NCI-H446 treated with DMSO at 0.1 percent for 48 hours (cell line): ENCODE data around the gene SLC8A2.

Experiments used
- DNase-seq: peaks from one replicate; lab custom pipeline; 2025; lab: John Stamatoyannopoulos, UW

SLC8A2 gene

GRCh38 chr19:47503826-47504150 is 32.1 kb upstream of the SLC8A2 start:
- DNase-seq, result no peak

GRCh38 chr19:47503130-47503825 is 31.6 kb upstream of the SLC8A2 start:
- DNase-seq, result no peak

- DNase-seq, result no peak
Measured at GRCh38 chr19:47499863-47500830, 28.5 kb upstream of the SLC8A2 start.

DNA sequence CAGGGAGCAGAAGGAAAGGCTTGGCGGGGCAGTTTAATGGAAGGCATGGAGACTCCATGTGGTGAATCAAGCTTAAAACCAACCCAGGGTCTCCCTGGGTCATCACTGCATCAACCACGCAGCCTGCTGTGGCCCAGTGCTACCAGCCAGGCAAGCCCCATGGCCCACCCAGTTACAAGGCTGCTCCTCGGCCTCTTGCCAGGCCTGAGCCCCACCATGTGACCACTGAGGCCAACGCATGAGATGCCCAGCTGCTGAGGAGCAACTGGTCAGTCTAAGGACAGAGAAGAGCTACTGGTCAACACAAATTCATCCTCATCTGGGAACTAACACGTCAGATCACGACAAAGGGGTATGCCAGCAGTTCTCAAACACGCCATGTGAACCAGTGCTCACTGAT is 27.7 kb upstream of the SLC8A2 start:
- DNase-seq, result no peak

DNA sequence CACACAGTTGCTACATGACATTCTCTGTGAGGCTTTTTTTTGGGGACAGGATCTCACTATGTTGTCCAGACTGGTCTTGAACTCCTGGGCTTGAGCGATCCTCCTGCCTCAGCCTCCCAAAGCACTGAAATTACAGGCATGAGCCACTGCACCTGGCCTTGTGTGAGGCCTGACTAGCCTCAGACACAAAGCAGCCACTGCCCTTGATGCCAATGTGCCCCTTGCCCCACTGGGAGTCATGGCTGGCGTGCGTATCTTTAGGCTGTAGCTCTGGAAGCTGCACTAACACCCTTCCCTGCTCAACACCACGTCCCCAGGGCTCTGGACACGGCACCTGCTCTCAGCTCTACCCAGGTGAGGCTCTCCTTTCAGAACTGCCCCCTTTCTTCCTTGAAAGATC is 26.9 kb upstream of the SLC8A2 start:
- no peak for DNase-seq

DNA sequence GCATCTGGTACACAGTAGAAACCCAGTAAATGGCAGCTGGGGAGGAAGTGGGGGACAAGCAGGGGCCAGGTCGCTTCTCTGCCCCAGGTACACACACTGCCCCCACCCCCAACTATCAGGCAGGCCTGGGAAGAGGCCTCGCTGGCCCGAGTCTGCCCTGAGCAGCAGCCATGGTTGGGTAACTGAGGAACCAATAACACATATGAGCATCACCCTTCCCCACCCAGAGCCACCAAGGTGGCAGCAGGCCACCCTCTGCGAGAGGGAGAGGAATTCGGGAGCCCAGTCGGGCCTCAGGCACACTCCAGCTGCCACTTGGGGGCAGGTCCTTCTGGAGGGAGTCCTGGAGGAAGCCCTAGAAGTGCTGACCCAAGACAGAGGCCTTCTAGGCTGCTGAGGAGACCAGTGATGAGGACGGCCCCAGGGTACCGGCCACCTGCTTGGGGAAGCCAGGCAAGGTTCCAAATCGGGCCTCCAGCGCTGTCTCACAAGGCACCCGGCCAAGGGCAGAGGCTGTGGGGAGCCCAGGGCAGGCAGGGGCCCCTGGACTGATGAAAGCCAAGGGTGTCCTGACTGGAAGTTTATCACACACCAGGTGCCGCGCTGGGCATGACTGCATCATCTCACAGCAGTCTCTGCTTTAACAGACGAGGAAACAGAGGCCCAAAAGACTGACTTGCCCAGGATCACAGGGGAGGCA is 26.3 kb upstream of the SLC8A2 start:
- DNase-seq, result no peak

- no peak for DNase-seq
Measured at GRCh38 chr19:47497050-47497766, 25.5 kb upstream of the SLC8A2 start.

DNA sequence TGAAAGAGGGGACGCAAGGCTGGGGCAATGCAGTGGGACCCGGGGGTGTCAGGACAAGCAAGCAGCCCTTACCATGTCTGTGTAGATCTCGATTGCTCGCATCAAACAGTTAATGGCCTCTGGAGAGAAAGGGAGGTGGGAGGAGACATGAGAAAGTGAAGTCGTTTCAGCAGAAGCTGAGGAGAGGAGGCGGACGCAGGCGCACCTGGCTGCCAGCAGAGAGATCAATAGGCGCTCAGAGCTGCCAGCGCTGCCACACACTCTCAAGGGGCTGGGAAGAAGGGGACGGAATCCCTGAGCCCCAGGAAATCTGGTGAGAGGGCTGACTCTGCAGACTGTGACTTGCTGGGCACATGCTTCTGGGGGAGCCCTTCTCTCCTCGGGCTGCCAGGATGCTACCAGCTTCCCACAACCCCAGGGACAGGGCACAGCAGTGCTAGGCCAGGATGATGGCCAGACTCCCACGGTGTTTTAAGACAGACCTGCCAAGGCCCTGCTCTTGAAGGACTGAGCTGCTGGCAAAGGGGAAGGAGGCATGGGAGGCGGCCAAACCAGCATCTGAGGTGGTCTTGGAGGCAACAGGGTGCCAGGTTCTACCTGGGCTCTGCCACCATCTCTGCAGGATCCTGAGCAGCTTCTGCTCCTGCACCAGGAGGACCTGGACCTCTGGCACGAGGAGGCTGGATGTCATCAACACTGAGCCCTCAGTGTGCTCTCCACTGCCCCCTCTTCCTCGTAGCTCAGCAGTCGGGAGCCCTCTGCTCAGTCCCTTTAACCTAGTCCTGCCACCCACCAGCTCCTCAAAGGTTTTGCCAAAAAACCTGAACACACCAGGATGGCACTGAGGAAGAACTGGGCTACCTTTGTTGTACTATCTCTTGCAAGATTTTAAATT is 24.0 kb upstream of the SLC8A2 start:
- peak; percentile 59 for DNase-seq

- peak; percentile 86 for DNase-seq
Measured at GRCh38 chr19:47494729-47495128, 23.0 kb upstream of the SLC8A2 start.

DNA sequence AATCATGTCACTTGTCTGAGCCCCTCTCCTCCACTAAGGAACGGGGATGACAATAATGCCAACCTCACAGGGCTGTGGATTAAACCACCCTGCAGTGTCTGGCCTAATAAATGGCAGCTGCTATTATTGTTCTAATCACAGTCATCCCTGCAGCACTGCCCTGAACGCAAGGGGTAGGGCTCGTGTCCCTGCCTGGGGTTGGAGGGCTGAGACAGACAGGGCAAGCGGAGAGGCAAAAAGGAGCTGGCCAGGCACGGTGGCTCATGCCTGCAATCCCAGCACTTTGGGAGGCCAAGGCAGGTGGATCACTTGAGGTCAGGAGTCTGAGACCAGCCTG is 22.5 kb upstream of the SLC8A2 start:
- DNase-seq, result no peak

- DNase-seq, result no peak
Measured at GRCh38 chr19:47493378-47494210, 21.9 kb upstream of the SLC8A2 start.

DNA sequence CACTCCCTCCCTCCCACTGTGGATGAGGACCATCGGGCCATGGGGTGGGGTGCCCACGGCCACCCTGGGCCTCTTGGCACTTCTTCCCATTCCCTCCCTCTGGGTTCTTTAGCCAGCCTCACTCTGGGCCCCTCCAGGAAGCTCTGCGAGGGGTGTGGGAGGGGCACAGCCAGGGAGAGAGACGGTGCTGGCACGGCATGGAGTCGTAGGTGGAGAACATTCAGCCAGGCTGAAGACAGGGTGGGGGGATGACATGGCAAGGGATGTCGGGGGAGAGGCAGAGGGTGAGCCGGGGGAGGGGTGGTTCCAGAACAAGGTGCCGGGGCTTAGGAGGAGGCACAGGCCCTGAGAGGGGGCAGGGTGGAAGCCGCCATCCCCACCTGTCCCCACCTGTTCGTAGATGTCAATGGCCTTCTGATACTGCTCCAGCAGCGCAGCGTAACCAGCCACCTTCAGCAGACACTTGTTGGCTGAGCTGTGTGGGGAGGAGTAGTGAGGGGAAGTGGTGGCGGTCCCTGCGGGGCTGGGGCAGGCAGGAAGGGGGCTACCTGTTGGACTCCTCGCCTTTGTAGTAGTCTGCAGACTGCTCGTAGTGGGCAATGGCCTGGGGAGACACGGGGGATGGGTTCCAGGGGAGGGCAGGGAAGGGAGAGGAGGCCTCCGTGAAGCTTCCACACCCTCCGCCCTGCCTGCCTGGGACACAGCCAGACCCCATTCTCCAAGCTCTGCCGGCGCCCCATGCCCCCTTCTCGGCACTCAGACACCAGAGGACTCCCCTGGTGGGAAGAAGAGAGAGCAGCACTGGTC is 21.1 kb upstream of the SLC8A2 start:
- no peak for DNase-seq

- DNase-seq, result no peak
Measured at GRCh38 chr19:47492137-47492533, 20.4 kb upstream of the SLC8A2 start.

- DNase-seq, result no peak
Measured at GRCh38 chr19:47491358-47492136, 19.9 kb upstream of the SLC8A2 start.

DNA sequence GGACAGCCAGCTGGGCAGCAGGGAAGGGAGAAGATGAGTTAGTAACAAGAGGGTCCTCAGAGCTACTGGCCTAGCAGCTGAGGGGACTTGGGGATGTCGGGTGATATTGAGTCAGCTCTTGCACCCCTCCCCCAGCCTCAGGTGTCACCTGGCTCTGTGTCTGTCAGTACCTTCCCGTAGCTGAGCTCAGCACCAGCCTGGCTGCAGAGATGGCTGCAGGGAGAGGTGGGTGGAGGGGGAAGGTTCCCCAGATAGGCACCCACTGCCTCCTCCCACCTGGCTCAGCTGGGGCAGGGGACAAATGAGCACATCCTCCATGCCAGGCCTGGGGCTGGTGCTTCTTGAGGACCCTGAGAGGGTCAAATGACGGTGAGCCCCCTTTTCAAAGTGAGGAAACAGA is 19.2 kb upstream of the SLC8A2 start:
- no peak for DNase-seq

- DNase-seq, result no peak
Measured at GRCh38 chr19:47490031-47490430, 18.3 kb upstream of the SLC8A2 start.

- no peak for DNase-seq
Measured at GRCh38 chr19:47489072-47489914, 17.6 kb upstream of the SLC8A2 start.
